ENCODE measurements around the gene DPAGT1.

DPAGT1 gene

DNA sequence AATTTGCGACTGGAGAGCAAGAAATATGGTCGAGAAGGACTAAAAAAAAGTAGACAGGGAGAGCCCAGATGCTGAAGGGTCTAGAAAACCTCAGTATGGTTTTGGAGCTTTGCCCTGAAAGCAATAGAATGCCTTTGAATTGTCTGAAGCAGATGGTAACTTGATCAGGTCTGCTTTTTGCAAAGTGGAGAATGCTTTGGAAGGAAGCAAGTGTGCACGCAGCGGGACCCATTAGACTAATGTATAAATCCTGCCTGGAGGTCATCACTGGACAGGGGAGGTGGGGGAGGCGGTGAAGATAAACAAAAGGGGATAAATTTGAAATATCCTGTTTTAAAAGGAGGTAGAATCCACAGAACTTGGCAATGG is 19.0 kb upstream of the DPAGT1 start:
- peaks cover 3 to 30% of the 10 kb centered on the region in 2 experiments; a peak in 2 of 3 replicates for H3K36me3 ChIP-seq (ENCODE audit: control insufficient read depth in 2 of 2, insufficient read depth in 1 of 2, low read length in 2 of 2)
- ChIA-PET POLR2A (interaction anchor here (1.6 to 3.6 kb wide), 5 partner anchors 12 to 48 kb away, joined by 5 to 51 read pairs (median 22); partner anchors contain the start of genes C2CD2L, DPAGT1 and NLRX1), CTCF (interaction anchor here (0.9 to 1.5 kb wide), 2 partner anchors 14 to 21 kb away, joined by 3 read pairs; no protein-coding TSS in a partner anchor)
- no peaks in the 10 kb centered on the region for H3K9me3 ChIP-seq (ENCODE audit: control insufficient read depth, insufficient read depth, low read depth, low read length)
- H3K27ac ChIP-seq (ENCODE audit: extremely low read depth, low read depth, low read length), result peak overlapping the region; percentile 20; the same call in 1 of the 2 replicates
- H3K4me1 ChIP-seq (ENCODE audit: control insufficient read depth, insufficient read depth, low read length), result peaks cover 4% of the 10 kb centered on the region; the same call in 1 of the 2 replicates
- H3K4me3 ChIP-seq (ENCODE audit: low read depth, low read length), result peak overlapping the region; percentile 32
- TF ChIP-seq, protein P1, sequence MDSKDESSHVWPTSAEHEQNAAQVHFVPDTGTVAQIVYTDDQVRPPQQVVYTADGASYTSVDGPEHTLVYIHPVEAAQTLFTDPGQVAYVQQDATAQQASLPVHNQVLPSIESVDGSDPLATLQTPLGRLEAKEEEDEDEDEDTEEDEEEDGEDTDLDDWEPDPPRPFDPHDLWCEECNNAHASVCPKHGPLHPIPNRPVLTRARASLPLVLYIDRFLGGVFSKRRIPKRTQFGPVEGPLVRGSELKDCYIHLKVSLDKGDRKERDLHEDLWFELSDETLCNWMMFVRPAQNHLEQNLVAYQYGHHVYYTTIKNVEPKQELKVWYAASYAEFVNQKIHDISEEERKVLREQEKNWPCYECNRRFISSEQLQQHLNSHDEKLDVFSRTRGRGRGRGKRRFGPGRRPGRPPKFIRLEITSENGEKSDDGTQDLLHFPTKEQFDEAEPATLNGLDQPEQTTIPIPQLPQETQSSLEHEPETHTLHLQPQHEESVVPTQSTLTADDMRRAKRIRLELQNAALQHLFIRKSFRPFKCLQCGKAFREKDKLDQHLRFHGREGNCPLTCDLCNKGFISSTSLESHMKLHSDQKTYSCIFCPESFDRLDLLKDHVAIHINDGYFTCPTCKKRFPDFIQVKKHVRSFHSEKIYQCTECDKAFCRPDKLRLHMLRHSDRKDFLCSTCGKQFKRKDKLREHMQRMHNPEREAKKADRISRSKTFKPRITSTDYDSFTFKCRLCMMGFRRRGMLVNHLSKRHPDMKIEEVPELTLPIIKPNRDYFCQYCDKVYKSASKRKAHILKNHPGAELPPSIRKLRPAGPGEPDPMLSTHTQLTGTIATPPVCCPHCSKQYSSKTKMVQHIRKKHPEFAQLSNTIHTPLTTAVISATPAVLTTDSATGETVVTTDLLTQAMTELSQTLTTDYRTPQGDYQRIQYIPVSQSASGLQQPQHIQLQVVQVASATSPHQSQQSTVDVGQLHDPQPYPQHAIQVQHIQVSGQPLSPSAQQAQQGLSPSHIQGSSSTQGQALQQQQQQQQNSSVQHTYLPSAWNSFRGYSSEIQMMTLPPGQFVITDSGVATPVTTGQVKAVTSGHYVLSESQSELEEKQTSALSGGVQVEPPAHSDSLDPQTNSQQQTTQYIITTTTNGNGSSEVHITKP (tag by site-specific recombination; IDR thresholded peaks at IDR 0.05), result peak; percentile 56; the same call in 1 of the 2 replicates
- TF ChIP-seq, protein P2, sequence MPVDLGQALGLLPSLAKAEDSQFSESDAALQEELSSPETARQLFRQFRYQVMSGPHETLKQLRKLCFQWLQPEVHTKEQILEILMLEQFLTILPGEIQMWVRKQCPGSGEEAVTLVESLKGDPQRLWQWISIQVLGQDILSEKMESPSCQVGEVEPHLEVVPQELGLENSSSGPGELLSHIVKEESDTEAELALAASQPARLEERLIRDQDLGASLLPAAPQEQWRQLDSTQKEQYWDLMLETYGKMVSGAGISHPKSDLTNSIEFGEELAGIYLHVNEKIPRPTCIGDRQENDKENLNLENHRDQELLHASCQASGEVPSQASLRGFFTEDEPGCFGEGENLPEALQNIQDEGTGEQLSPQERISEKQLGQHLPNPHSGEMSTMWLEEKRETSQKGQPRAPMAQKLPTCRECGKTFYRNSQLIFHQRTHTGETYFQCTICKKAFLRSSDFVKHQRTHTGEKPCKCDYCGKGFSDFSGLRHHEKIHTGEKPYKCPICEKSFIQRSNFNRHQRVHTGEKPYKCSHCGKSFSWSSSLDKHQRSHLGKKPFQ (tag by site-specific recombination; IDR thresholded peaks at IDR 0.05), result peak; percentile 52; the same call in 1 of the 2 replicates
- TF ChIP-seq ZNF701 (tag by site-specific recombination; IDR thresholded peaks at IDR 0.05) (no peak), ZNF660 (tag by site-specific recombination; IDR thresholded peaks at IDR 0.05) (0 out of 2 replicates have a peak, but pooled peaks have one; percentile 22), IKZF3 (tag by site-specific recombination; IDR thresholded peaks at IDR 0.05) (no peak), GLI2 (tag by site-specific recombination; IDR thresholded peaks at IDR 0.05; ENCODE audit: borderline replicate concordance, low read depth) (peak; percentile 21; the same call in 1 of the 2 replicates), ZBTB8A (tag by site-specific recombination; IDR thresholded peaks at IDR 0.05) (no peak), ZNF248 (tag by site-specific recombination; IDR thresholded peaks at IDR 0.05) (no peak), ZNF211 (tag by site-specific recombination; IDR thresholded peaks at IDR 0.05; ENCODE audit: low read depth) (no peak), GLIS1 (tag by site-specific recombination; IDR thresholded peaks at IDR 0.05) (peak; percentile 54), ZNF626 (tag by site-specific recombination; IDR thresholded peaks at IDR 0.05) (no peak), FEZF1 (tag by site-specific recombination; IDR thresholded peaks at IDR 0.05) (0 out of 2 replicates have a peak, but pooled peaks have one; percentile 15), ZNF426 (tag by site-specific recombination; IDR thresholded peaks at IDR 0.05) (no peak), ZNF16 (tag by site-specific recombination; IDR thresholded peaks at IDR 0.05; ENCODE audit: low read depth) (no peak), ZBTB20 (tag by site-specific recombination; IDR thresholded peaks at IDR 0.05) (0 out of 2 replicates have a peak, but pooled peaks have one; percentile 16), MEIS1 (CRISPR knock-in tag; IDR thresholded peaks at IDR 0.05; ENCODE audit: borderline replicate concordance) (no peak), ZNF600 (tag by site-specific recombination; IDR thresholded peaks at IDR 0.05) (peak; percentile 70), KLF1 (tag by site-specific recombination; IDR thresholded peaks at IDR 0.05) (no peak), ZBTB17 (tag by site-specific recombination; IDR thresholded peaks at IDR 0.05) (peak; percentile 60; the same call in 1 of the 2 replicates), WT1 (tag by site-specific recombination; IDR thresholded peaks at IDR 0.05) (peak; percentile 43; the same call in 1 of the 2 replicates), ZNF2 (tag by site-specific recombination; IDR thresholded peaks at IDR 0.05) (peak; percentile 67; the same call in 1 of the 2 replicates)
- TF ChIP-seq, protein P3, sequence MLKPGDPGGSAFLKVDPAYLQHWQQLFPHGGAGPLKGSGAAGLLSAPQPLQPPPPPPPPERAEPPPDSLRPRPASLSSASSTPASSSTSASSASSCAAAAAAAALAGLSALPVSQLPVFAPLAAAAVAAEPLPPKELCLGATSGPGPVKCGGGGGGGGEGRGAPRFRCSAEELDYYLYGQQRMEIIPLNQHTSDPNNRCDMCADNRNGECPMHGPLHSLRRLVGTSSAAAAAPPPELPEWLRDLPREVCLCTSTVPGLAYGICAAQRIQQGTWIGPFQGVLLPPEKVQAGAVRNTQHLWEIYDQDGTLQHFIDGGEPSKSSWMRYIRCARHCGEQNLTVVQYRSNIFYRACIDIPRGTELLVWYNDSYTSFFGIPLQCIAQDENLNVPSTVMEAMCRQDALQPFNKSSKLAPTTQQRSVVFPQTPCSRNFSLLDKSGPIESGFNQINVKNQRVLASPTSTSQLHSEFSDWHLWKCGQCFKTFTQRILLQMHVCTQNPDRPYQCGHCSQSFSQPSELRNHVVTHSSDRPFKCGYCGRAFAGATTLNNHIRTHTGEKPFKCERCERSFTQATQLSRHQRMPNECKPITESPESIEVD (tag by site-specific recombination; IDR thresholded peaks at IDR 0.05), result peak; percentile 54
- TF ChIP-seq, protein P4, sequence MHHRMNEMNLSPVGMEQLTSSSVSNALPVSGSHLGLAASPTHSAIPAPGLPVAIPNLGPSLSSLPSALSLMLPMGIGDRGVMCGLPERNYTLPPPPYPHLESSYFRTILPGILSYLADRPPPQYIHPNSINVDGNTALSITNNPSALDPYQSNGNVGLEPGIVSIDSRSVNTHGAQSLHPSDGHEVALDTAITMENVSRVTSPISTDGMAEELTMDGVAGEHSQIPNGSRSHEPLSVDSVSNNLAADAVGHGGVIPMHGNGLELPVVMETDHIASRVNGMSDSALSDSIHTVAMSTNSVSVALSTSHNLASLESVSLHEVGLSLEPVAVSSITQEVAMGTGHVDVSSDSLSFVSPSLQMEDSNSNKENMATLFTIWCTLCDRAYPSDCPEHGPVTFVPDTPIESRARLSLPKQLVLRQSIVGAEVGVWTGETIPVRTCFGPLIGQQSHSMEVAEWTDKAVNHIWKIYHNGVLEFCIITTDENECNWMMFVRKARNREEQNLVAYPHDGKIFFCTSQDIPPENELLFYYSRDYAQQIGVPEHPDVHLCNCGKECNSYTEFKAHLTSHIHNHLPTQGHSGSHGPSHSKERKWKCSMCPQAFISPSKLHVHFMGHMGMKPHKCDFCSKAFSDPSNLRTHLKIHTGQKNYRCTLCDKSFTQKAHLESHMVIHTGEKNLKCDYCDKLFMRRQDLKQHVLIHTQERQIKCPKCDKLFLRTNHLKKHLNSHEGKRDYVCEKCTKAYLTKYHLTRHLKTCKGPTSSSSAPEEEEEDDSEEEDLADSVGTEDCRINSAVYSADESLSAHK (tag by site-specific recombination; IDR thresholded peaks at IDR 0.05), result no peak; the same call in 1 of the 2 replicates
- TF ChIP-seq, protein P5, sequence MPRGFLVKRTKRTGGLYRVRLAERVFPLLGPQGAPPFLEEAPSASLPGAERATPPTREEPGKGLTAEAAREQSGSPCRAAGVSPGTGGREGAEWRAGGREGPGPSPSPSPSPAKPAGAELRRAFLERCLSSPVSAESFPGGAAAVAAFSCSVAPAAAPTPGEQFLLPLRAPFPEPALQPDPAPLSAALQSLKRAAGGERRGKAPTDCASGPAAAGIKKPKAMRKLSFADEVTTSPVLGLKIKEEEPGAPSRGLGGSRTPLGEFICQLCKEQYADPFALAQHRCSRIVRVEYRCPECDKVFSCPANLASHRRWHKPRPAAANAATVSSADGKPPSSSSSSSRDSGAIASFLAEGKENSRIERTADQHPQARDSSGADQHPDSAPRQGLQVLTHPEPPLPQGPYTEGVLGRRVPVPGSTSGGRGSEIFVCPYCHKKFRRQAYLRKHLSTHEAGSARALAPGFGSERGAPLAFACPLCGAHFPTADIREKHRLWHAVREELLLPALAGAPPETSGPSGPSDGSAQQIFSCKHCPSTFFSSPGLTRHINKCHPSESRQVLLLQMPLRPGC (tag by site-specific recombination; IDR thresholded peaks at IDR 0.05), result 0 out of 2 replicates have a peak, but pooled peaks have one; percentile 34
- TF ChIP-seq, protein P6, sequence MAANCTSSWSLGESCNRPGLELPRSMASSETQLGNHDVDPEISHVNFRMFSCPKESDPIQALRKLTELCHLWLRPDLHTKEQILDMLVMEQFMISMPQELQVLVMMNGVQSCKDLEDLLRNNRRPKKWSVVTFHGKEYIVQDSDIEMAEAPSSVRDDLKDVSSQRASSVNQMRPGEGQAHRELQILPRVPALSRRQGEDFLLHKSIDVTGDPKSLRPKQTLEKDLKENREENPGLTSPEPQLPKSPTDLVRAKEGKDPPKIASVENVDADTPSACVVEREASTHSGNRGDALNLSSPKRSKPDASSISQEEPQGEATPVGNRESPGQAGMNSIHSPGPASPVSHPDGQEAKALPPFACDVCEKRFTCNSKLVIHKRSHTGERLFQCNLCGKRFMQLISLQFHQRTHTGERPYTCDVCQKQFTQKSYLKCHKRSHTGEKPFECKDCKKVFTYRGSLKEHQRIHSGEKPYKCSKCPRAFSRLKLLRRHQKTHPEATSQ (tag by site-specific recombination; IDR thresholded peaks at IDR 0.05), result no peak
